Keratinocyte (primary cell): Measurements from ENCODE around the gene SNCAIP. TPM values are rescaled to one million over a fixed set of nuclear protein-coding genes. Genes with fewer than 3 reads are reported as not detected.

Source experiments
- DNase-seq: peaks from one replicate; pipeline ENCODE4 v3.0.0-alpha.2; 2011; ENCODE audit warnings: low read depth, missing footprints, low spot score
- FAIRE-seq: peaks from 2 replicates; lab custom pipeline; 2011; peaks lifted over from hg19 to GRCh38; lab: Jason Lieb, UNC
- H2AFZ ChIP-seq: 2 replicates; pipeline ENCODE4 v1.6.0; 2012; ENCODE audit warnings: low read length, control low read depth, inconsistent platforms; ENCODE audit not compliant: control insufficient read depth
- H3K27ac ChIP-seq: 2 replicates; pipeline ENCODE4 v1.5.1; 2011; ENCODE audit warnings: low read length; ENCODE audit not compliant: control insufficient read depth, insufficient read depth
- H3K27me3 ChIP-seq: 3 replicates; pipeline ENCODE4 v1.6.0; 2011; ENCODE audit warnings: low read length; ENCODE audit not compliant: control insufficient read depth, insufficient read depth; ENCODE audit errors: extremely low read depth
- H3K36me3 ChIP-seq, 2 experiments: 2 replicates in 1 of 2; 3 replicates in 1 of 2; pipeline ENCODE4 v1.5.1; 2011; ENCODE audit warnings: low read length in 2 of 2, mild to moderate bottlenecking in 1 of 2; ENCODE audit not compliant: control insufficient read depth in 2 of 2, insufficient read depth in 2 of 2; ENCODE audit errors: extremely low read depth in 1 of 2
- H3K4me1 ChIP-seq: 3 replicates; pipeline ENCODE4 v1.5.1; 2011; ENCODE audit warnings: low read length; ENCODE audit not compliant: control insufficient read depth, insufficient read depth; ENCODE audit errors: extremely low read depth
- H3K4me2 ChIP-seq: 3 replicates; pipeline ENCODE4 v1.6.0; 2011; ENCODE audit warnings: low read depth, low read length; ENCODE audit not compliant: control insufficient read depth, insufficient read depth; ENCODE audit errors: extremely low read depth
- H3K4me3 ChIP-seq, 3 experiments: fragments of 200-600 bp in 1 of 3; sonication (generic) in 1 of 3; 2 replicates in 2 of 3; 3 replicates in 1 of 3; pipeline ENCODE4 v1.5.1; 2011 to 2016; ENCODE audit warnings: low read length in 3 of 3, mild to moderate bottlenecking in 3 of 3, control low read depth in 2 of 3, inconsistent platforms in 1 of 3, low read depth in 1 of 3, mixed read lengths in 1 of 3, mixed run types in 1 of 3, moderate library complexity in 1 of 3; ENCODE audit not compliant: control insufficient read depth in 2 of 3, insufficient read depth in 2 of 3; ENCODE audit errors: extremely low read depth in 1 of 3
- H3K79me2 ChIP-seq: 2 replicates; pipeline ENCODE4 v1.6.0; 2012; ENCODE audit warnings: low read length; ENCODE audit not compliant: control insufficient read depth, insufficient read depth
- H3K9ac ChIP-seq: 3 replicates; pipeline ENCODE4 v1.6.0; 2011; ENCODE audit warnings: low read length; ENCODE audit not compliant: control insufficient read depth, insufficient read depth; ENCODE audit errors: extremely low read depth
- H3K9me1 ChIP-seq: 3 replicates; pipeline ENCODE4 v1.6.0; 2011; ENCODE audit warnings: low read length; ENCODE audit not compliant: control insufficient read depth, insufficient read depth; ENCODE audit errors: extremely low read depth
- H3K9me3 ChIP-seq: 2 replicates; pipeline ENCODE4 v1.5.1; 2012; ENCODE audit warnings: low read depth, low read length; ENCODE audit not compliant: control insufficient read depth
- H4K20me1 ChIP-seq: 3 replicates; pipeline ENCODE4 v1.6.0; 2011; ENCODE audit warnings: low read length; ENCODE audit not compliant: control insufficient read depth, insufficient read depth; ENCODE audit errors: extremely low read depth
- CTCF ChIP-seq, 3 experiments: IDR thresholded peaks in 1 of 3; conservative IDR thresholded peaks in 1 of 3; optimal IDR thresholded peaks in 1 of 3; 2 replicates in 2 of 3; 3 replicates in 1 of 3; pipeline versions ENCODE3 to v1.5.1; 2011; ENCODE audit warnings: low read length in 3 of 3, mild to moderate bottlenecking in 3 of 3, moderate library complexity in 2 of 3, control low read depth in 1 of 3, inconsistent platforms in 1 of 3; ENCODE audit not compliant: insufficient read depth in 2 of 3; ENCODE audit errors: extremely low read depth in 1 of 3
- EZH2 ChIP-seq: IDR thresholded peaks from one replicate; pipeline ENCODE4 v1.6.1; 2012; ENCODE audit warnings: inconsistent platforms, mild to moderate bottlenecking, low read length, moderate library complexity
- dilution Hi-C: fragments of 300-500 bp; cut with MboI; formaldehyde crosslinking; loops from one replicate; pipeline ENCODE4 v1.7.0; 2020; ENCODE audit warnings: low sequenced_read_pairs; ENCODE audit not compliant: extremely low pct_ligation_motif_present
- polyA plus RNA-seq, 5 experiments: library from polyadenylated mRNA; depleted of rRNA in 3 of 5; stranded (reverse) in 3 of 5; stranded (forward) in 1 of 5; unstranded in 1 of 5; fragments of >200 nt; gene quantifications; 1 replicate in 1 of 5; 2 replicates in 3 of 5; 3 replicates in 1 of 5; pipeline versions ENCODE4 v1.2.1 to v1.2.3, GENCODE V29; 2011 to 2012; ENCODE audit warnings: missing spikeins in 2 of 5, low read depth in 1 of 5, low replicate concordance in 1 of 5

Gene SNCAIP
- polyA plus RNA-seq, 1 donor (not counting 4 experiments of a cell fraction or from before 2014, with no cell fraction given): not detected

- no peak overlapping the region for H3K9ac ChIP-seq
- no peaks in the 10 kb centered on the region for H3K79me2 ChIP-seq
- TF ChIP-seq EZH2 (no peak), CTCF (optimal IDR thresholded peaks at IDR 0.05 in 1 of 3, IDR thresholded peaks at IDR 0.05 in 1 of 3, conservative IDR thresholded peaks at IDR 0.05 in 1 of 3; ENCODE audit: extremely low read depth in 1 of 3, insufficient read depth in 2 of 3, low read length in 3 of 3) (no peak)
- H3K4me3 ChIP-seq: no peak overlapping the region
- H3K27me3 ChIP-seq: no peaks in the 10 kb centered on the region
- no peaks in the 10 kb centered on the region for H3K4me1 ChIP-seq
- no peaks in the 10 kb centered on the region for H3K9me3 ChIP-seq
- DNase-seq: no peak
- no peaks in the 10 kb centered on the region for H3K36me3 ChIP-seq
- no peak overlapping the region for H3K27ac ChIP-seq
- H2AFZ ChIP-seq: no peak overlapping the region
- FAIRE-seq: no peak
- no peaks in the 10 kb centered on the region for H4K20me1 ChIP-seq
- dilution Hi-C loops: no loop called here
- no peak overlapping the region for H3K4me2 ChIP-seq
- no peaks in the 10 kb centered on the region for H3K9me1 ChIP-seq
Observed at GRCh38 chr5:122297587-122298298, 14.3 kb upstream of the SNCAIP start.

GRCh38 chr5:122300374-122300773 lies 11.7 kb upstream of the SNCAIP start:
- Histone ChIP-seq H3K9me3 (no peaks in the 10 kb centered on the region), H3K36me3 (no peaks in the 10 kb centered on the region), H4K20me1 (no peaks in the 10 kb centered on the region), H3K9ac (no peak overlapping the region), H3K4me3 (no peak overlapping the region), H3K9me1 (no peaks in the 10 kb centered on the region), H3K4me2 (no peak overlapping the region), H2AFZ (no peak overlapping the region), H3K4me1 (no peaks in the 10 kb centered on the region), H3K79me2 (no peaks in the 10 kb centered on the region), H3K27ac (no peak overlapping the region), H3K27me3 (no peaks in the 10 kb centered on the region)
- FAIRE-seq (no peak), DNase-seq (no peak)
- dilution Hi-C loops: no loop called here
- no peak for TF ChIP-seq EZH2
- no peak for TF ChIP-seq CTCF (optimal IDR thresholded peaks at IDR 0.05 in 1 of 3, IDR thresholded peaks at IDR 0.05 in 1 of 3, conservative IDR thresholded peaks at IDR 0.05 in 1 of 3; ENCODE audit: extremely low read depth in 1 of 3, insufficient read depth in 2 of 3, low read length in 3 of 3)
